DMS 273 (cell line): ENCODE measurements around the gene ZC3H7A.
"Not testable (repeated sequence)": the region's sequence is repeated elsewhere in the genome, so short reads cannot be mapped to it uniquely, and the experiment has no call there.

Experiments used
- DNase-seq: peaks from one replicate; lab custom pipeline; 2025; ENCODE audit not compliant: unreplicated experiment; lab: John Stamatoyannopoulos, UW

ZC3H7A gene

DNA sequence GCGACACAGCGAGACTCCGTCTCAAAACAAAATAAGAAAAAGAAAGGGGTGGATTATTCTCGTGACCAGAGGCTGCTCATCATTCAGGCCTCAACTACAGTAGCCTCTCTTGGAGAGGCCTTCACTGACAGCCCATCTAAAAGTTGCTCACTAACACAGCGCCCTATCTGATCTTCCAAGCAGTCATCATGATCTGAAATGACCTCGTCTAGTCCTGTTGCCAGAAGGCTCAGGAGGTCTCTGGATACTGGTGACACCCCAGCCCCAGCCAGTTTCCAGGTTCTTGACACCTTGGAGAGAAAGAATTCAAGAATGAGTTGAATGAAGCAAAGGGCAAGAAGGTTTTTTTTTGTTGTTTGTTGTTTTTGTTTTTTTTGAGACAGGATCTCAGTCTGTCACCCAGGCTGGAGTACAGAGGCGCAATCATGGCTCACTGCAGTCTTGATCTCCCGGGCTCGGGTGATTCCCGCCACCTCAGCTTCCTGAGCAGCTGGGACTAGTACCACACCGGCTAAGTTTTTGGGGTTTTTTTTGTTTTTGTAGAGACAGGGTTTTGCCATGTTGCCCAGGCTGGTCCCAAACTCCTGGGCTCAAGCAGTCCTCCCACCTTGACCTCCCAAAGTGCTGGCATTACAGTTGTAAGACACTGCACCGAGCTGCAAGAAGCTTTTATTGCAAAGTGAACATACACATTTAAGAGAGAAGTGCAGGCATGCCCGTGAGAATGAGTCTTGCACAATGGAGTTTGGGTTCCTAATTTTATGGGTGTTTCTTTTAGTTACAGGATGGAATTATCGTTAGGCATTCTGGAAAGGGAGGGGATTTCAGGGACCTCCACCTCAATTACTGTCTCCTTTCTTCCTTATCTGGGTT lies 2.7 kb upstream of the ZC3H7A start:
- DNase-seq, result peak; percentile 21

DNA sequence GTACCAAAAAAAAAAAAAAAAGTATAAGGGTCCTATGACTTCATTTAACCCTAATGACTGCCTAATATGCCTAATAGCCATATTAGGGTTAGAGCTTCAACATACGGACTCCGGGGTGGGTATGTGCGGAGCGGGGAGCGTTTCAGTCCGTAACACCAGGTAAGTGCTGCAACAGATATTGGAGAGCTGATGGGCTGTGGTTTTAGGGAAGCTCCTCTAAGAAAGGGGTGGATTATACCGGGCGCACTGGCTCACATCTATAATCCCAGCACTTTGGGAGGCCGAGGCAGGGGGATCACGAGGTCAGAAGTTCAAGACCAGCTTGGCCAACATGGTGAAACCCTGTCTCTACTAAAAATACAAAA lies 1.9 kb upstream of the ZC3H7A start:
- no peak for DNase-seq

DNA sequence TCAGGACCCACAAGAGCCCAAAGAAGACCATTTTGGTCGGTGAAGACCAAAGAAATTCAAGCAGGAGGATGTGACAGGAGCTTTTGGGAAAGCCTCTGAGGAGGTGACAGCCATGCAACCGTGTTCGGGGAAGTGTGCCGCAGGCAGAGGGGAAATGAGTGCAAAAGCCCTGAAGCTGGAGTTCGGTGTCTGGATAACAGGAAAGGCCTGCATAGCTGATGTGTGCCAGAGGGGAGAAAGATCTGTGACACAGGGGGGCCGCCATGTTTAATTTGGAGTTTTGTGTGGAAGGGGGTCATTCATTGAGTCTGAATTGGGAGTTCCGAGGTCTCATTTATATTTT lies 870 bp upstream of the ZC3H7A start:
- peak; percentile 65 for DNase-seq

DNA sequence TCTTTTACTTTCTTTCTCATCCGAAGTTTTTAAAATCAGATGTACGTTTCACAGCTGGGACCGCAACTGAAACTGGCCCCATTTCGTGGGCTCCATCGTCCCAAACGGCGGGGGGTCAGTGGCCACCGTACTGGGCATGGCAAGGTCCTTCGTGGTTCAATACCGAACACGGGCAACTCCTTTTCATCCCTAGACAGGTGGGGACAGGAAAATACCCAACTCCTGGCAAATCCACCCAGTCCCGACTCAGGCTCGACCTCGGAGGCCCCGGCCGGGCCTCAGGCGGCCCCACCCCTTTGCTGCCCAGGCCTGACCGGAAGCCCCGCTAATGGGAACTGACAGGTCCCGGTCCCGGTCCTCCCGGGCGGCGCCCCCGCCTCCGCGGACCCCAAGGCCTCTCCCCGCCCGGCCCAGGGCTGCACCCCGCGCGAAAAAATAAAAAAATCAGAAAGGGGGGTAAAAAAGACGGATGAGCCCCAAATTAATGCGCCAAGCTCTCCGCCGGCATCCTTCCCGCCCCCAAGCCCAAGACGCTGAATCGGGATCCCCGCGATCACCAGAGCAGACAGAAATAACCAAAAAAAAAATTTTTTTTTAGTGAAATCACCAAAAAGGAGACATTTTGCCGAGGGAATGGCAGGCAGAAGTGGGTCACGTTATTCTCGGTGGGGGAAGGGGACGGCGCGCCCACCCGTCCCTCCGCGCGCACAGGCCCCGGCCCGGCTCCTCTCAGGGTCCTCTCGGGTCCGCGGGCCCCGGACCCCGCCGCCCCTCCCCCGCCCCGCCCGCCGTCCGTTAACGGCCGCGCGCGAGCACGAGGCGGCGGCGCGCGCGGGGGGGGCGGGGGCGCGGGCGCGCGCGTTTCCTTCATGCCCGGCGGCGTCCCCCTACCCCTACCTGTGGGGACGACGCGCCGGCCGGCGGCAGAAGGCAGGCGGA lies 562 bp downstream of the ZC3H7A start:
- peak; percentile 47 for DNase-seq

DNA sequence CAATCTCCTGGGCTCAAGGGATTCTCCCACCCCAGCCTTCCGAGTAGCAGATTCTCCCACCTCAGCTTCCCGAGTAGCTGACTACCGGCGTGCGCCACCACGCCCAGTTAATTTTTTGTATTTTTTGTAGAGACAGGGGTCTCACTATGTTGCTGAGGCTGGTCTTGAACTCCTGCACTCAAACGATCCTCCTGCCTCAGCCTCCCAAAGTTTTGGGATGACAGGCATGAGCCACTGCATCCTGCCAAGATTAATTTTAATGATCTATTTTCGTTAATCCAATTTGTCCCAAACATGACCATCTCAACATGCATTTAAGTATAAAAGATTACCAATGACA lies 1.2 kb downstream of the ZC3H7A start:
- DNase-seq, result no peak

DNA sequence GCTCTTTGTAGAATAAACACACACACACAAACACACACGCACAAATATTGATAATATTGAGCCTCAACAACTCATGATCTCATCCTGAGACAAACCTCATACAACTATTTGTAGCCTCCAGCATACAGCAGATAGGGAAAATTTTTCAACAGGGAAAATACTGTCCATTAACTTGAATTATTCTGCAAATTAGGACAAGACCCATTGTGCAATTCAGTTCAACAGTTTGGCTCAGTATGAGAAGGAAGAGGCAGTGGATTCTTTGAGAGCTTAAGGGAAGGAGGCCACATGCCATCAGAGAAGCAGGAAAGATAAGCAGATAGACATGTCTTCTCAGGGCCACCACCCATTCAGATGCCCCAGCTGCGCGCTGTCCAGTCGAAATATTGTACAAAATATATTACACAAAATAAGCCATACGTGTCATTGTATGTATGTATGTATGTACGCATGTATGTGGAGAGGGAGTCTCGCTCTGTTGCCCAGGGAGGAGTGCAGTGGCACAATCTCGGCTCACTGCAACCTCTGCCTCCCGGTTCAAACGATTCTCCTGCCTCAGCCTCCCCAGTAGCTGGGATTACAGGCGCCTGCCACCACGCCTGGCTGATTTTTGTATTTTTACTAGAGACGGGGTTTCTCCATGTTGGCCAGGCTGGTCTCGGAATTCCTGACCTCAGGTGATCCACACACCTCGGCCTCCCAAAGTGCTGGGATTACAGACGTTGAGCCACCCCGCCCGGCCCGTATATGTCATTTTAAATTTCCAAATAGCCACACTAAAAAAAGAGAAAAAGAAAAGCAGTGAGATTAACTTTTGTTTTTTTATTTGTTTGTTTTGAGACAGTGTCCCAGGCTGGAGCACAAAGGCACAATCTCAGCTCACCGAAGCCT lies 1.8 kb downstream of the ZC3H7A start:
- DNase-seq, result no peak

DNA sequence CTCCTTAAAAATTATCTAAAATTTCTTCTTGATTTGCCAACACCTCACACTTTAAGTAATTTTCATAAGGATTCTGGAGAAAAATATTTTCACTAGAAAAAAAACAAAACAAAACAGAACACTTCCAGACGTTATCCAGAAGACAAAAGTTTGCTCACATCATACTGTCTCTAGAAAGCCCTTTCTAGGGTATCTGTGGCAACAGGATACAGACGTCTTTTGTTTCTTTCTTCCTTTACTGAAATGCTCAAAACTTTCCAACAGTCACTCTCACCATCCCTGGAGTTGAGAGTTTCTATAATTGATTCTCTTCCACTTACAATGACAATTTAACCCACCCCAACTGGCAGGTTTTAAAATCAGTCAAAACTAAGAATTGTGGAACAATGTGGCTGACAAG lies 2.6 kb downstream of the ZC3H7A start:
- no peak for DNase-seq

DNA sequence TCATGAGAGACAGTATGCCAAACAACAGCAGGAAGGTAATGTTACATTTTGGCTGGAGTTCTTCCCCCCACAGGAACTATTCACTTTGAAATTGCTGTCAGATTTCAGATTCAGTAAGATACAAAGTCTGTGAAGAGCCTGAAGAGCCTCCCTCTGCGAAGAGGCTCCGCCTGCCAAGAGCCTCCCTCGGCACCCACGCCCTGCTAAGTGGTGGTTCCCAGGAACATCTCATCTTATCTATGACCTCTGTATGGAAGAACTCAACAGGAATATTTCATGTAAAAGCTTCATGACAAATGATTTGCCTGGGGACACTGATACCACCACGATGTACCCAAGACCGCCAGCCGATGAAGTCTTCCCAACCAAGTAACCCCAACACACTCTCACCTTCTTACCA lies 3.2 kb downstream of the ZC3H7A start:
- DNase-seq, result peak; percentile 57

DNA sequence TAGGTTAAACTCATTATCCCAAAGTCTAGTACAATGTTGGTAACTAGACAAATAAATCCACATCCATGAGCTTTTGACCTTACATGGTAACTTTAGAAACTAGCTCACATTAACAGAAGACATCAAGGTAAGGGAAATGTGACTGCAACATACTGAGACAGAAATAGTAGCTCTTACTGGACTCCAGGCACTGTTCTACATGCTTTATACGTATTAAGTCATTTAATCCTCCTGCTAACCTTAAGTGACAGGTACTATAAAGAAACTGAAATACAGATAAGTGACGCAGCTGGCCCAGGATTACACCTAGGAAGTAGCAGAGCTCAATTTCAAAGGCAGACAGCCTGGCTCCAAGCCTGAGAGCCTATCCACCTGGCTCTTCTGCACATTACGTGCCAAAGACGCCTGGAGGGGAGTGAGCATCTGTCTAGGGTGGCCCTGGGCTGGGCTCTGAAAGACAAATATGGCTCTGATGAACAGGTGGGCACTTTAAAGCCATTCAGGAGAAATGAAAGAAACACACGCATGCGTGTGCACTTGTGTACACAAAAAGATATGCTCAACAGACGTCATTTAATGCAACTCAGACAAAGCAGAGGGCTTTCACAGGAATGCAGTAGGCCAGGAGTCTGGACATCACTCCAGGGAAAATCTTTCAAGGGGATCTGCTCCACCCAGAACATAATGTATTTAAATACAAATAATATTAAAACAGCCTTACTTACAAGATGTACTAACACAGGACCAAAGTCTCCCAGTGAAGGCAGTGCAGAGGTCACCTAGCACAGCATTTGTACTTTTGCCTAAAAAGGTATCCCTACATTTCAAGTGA lies 4.4 kb downstream of the ZC3H7A start:
- DNase-seq, result peak; percentile 96

DNA sequence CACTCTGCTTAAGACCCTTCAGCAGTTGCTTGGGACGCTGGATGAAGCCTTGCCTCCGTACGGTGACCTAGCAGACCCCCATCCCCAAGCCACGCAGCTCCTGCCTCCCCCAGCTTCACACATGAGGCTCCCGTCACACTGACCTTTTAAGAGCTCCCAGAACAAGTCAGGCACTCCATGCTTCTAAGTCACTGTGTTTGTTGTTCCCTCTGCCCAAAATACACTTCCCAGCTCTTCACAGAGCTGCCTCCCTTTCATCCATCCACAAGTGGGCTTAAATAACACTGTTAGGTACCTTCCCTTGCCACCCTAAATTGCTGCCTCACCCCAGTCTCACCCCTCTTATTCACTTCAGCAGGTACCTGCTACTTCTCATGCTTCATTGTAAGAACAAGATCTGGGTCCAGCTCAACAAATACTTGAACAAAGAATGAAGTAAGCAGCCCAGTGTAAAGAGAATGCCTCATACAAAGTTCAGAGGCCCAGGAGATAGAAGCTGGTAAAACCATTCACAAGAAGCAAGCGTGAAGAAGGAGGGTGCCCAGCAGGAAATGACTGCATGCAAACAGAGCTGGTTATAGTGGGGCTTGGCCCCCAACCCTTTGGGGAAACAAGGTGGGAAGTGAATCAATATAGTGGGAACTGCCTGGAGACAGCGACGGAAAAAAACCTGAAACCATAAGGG lies 5.8 kb downstream of the ZC3H7A start:
- no peak for DNase-seq

DNA sequence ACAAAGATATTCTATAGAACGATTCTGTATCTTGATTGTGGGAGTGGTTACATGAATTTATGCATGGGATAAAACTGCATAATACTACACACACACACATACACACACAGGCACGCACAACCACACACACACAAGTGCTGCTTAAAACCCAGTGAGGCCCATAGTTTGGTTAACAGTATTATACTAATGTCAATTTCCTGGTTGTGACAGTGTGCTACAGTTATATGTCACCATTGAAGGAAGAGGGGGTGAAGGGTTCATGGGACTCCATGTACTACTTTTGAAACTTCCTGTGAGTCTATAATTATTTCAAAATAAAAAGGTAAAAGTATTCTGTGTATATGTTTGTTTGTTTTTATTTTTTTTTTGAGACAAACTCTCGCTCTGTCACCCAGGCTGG lies 8.1 kb downstream of the ZC3H7A start:
- DNase-seq, result no peak

DNA sequence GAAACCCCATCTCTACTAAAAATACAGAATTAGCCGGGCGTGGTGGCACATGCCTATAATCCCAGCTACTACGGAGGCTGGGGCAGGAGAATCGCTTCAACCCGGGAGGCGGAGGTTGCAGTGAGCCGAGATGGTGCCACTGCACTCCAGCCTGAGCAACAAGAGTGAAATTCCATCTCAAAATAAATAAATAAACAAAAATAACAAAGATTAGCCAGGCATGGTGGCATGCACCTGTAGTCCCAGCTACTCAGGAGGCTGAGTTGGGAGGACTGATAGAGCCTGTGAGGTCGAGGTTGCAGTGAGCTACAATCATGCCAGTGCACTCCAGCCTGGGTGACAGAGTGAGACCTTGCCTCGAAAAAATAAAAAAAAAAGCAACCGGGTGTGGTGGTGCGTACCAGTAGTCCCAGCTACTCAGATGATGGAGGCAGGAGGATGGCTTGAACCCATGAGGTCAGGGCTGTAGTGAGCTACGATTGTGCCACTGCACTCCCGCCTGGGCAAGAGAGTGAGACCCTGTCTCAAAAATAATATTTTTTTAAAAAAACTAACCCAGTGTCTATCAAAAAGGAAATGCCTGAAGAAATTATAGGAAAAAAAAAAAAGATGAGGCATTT lies 12.0 kb downstream of the ZC3H7A start:
- DNase-seq, result not testable (repeated sequence)

DNA sequence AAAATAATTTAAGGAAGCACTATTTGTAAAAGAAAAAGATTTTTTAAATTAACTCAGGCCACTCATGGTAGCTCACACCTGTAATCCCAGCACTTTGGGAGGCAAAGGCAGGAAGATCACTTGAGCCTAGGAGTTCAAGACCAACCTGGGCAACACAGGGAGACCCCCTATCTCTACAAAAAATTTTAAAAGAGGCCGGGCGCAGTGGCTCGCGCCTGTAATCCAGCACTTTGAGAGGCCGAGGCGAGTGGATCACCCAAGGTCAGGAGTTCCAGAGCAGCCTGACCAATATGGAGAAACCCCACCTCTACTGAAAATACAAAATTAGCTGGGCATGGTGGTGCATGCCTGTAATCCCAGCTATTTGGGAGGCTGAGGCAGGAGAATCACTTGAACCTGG lies 12.7 kb downstream of the ZC3H7A start:
- DNase-seq, result not testable (repeated sequence)

DNA sequence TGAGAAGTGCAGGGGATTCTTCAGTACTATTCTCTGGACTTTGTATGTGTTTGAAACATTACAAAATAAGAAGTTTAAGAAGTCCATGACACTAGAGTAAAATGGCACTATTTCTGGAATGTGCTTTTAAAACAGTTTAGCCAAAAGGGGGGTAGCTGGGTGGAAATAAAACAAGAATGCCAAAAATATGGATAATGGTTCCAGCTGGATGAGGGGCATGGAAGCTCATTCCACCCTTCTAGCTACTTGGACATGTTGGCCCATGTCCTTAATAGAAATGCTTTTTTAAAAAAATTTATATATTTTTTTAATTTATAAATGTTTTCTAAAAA lies 13.1 kb downstream of the ZC3H7A start:
- DNase-seq, result no peak

DNA sequence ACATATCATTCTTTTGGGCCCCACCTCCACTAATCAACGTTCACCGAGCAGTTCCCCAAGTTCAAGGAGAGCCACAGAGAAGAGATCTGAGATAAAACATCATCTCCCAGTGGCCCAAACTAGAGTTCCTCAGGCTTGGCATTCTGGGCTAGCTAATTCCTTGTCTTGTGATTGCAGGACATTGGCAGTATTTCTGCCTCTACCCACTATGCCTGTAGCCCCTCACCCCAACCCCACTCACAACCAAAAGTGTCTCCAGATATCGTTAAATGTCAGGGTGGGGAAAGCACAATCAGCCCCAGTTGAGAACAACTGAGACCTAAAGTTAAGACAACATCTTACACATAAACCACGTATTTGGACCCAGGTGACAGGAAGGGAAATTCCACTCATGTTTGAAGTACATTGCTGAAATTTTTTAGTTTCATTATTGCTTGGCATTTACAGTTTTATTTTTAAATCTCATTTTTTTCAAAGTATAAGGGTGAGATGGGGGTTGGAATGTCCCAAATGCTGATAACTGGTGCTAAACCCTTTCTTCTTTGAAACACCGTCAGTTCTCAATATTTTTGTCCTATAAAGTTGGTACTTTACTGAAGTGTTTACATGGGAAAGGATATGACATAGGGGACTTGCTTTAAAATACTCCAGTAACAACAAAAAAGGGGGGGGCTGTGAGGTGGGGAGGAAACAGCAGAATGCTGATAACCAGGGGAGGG lies 13.6 kb downstream of the ZC3H7A start:
- peak; percentile 74 for DNase-seq

DNA sequence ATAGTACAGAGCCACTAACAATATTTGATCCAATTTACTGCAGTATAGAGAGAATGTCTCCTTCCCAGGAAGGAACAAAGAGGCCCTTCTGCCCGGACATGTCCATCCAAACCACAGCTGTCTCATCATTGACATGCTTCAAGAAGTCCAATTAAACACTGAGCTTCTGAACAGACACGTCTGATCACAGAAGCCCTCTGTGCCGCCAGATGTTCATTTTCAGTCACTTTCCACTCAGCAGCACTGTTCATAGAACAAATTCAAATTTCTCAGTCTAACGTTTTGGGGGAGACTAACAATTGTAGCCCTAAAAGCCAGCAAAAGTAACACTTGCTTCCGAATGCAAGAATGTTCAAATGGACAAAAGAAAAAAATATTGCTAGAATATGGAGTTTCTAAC lies 15.3 kb downstream of the ZC3H7A start:
- peak; percentile 95 for DNase-seq

DNA sequence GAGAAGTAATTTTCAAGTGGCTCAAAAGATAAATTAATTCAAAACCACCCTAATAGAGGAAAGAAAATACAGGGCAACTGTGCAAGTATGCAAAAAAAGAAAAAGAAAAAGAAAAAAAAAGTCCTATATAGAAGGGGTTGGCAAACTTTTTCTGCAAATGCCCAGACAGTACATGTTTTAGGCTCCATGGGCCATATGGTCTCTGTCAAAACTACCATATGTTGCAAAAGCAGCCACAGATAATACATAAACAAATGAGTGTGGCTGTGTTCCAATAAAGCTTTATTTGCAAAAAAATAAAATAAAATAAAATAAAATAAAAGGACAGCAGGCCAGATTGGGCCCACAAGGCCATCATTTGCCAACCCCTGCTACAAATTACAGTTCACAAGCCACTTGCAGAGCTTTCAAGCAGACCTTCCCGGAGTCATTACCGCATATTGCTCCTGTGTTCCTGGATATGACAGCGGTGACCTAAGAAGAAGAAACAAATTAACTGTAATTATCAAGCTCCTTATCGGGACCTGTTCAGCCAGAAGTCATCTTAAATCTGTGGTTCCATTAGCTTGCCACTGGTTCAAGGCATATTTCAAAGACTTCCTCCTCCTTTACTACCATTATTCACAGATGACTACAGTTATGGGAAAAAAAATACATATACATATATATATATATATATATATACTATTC lies 15.9 kb downstream of the ZC3H7A start:
- DNase-seq, result peak; percentile 91

DNA sequence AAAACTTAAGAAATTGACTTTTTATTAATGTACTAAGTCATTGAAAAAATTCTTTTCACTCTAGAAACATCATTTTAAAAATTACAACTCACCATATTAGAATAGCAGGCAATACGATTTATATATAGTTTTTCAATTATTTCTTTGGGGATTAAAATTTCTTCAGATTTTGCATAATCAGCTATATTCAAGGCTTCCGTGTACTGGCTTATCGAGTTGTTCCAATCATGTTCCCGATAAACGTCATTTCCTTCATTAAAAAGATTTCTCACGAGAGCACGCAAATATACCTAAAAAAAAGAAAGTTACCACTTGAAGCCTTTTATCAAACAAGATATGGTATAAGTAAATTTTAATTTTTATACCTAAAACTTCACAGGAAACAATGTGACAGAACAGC lies 18.0 kb downstream of the ZC3H7A start:
- no peak for DNase-seq
